IMR-90 (cell line): ENCODE data around the gene CCDC148. TPM values are rescaled to one million over a fixed set of nuclear protein-coding genes. Genes with fewer than 3 reads are reported as not detected.

Source experiments
- ATAC-seq: fragments of 200-7000 bp; cut with Tn5 transposase; 2 replicates; pipeline ENCODE4 v1.9.1; 2020; ENCODE audit warnings: low read depth, mild to moderate bottlenecking, moderate library complexity
- BruUV-seq: library from RNA; stranded (reverse); fragments of 400-500 nt; replicated peaks from 2 replicates; lab custom pipeline; 2021; lab: Mats Ljungman, UMichigan
- CTCF ChIA-PET: fragments of 300-600 bp; formaldehyde crosslinking; extraction: SDS; loops from one replicate; lab custom pipeline; 2021; ENCODE audit warnings: antibody characterized with exemption; lab: Yijun Ruan, JAX
- POLR2A ChIA-PET: fragments of 300-600 bp; sonication (Branson Sonifier 250); formaldehyde crosslinking; loops from one replicate; lab custom pipeline; 2022; ENCODE audit warnings: antibody characterized with exemption; ENCODE audit not compliant: unreplicated experiment; lab: Charles Lee
- DNase-seq: peaks from one replicate; pipeline ENCODE4 v3.0.0; 2013
- H2AFZ ChIP-seq: replicated peaks from 2 replicates; pipeline ENCODE3; 2013; ENCODE audit warnings: low read length, mild to moderate bottlenecking; ENCODE audit not compliant: poor library complexity
- H2AK5ac ChIP-seq: 2 replicates; pipeline ENCODE4 v1.6.1; 2013; ENCODE audit warnings: low read depth, low read length, inconsistent platforms
- H2AK9ac ChIP-seq: replicated peaks from 2 replicates; pipeline ENCODE3; 2013; ENCODE audit warnings: mild to moderate bottlenecking, low read depth, low read length, moderate library complexity; ENCODE audit not compliant: poor library complexity
- H2BK120ac ChIP-seq: 2 replicates; pipeline ENCODE4 v1.6.1; 2013; ENCODE audit warnings: low read depth, low read length, inconsistent platforms
- H2BK15ac ChIP-seq: 3 replicates; pipeline ENCODE4 v1.6.1; 2013; ENCODE audit warnings: low read depth, low read length, inconsistent platforms
- H2BK20ac ChIP-seq: 2 replicates; pipeline ENCODE4 v1.6.1; 2013; ENCODE audit warnings: low read depth, mild to moderate bottlenecking, inconsistent platforms, low read length, moderate library complexity
- H2BK5ac ChIP-seq: 2 replicates; pipeline ENCODE4 v1.6.1; 2013; ENCODE audit warnings: mild to moderate bottlenecking, low read depth, low read length, inconsistent platforms; ENCODE audit not compliant: poor library complexity, severe bottlenecking
- H3K14ac ChIP-seq: replicated peaks from 2 replicates; pipeline ENCODE4 v1.6.1; 2013; ENCODE audit warnings: low read depth, low read length, inconsistent platforms
- H3K18ac ChIP-seq: 2 replicates; pipeline ENCODE4 v1.6.1; 2013; ENCODE audit warnings: low read depth, low read length, control low read depth
- H3K23ac ChIP-seq: 2 replicates; pipeline ENCODE4 v1.6.1; 2013; ENCODE audit warnings: low read depth, low read length, inconsistent platforms
- H3K27ac ChIP-seq: 2 replicates; pipeline ENCODE4 v1.5.1; 2013; ENCODE audit warnings: mild to moderate bottlenecking, control low read depth, low read length; ENCODE audit not compliant: insufficient read depth
- H3K27me3 ChIP-seq: 2 replicates; pipeline ENCODE4 v1.6.1; 2013; ENCODE audit warnings: low read length; ENCODE audit not compliant: control insufficient read depth, insufficient read depth
- H3K36me3 ChIP-seq: 2 replicates; pipeline ENCODE4 v1.6.1; 2013; ENCODE audit warnings: low read length, mixed read lengths; ENCODE audit not compliant: control insufficient read depth, insufficient read depth
- H3K4ac ChIP-seq: 2 replicates; pipeline ENCODE4 v1.6.1; 2013; ENCODE audit warnings: low read depth, low read length, inconsistent platforms
- H3K4me1 ChIP-seq: 2 replicates; pipeline ENCODE4 v1.6.1; 2013; ENCODE audit warnings: low read length, mixed read lengths; ENCODE audit not compliant: control insufficient read depth, insufficient read depth
- H3K4me2 ChIP-seq: 2 replicates; pipeline ENCODE4 v1.6.1; 2013; ENCODE audit warnings: low read depth, mild to moderate bottlenecking, control low read depth, low read length, moderate library complexity
- H3K4me3 ChIP-seq: 2 replicates; pipeline ENCODE4 v1.5.1; 2013; ENCODE audit warnings: low read depth, mild to moderate bottlenecking, control low read depth, low read length, moderate library complexity; ENCODE audit not compliant: insufficient read depth
- H3K56ac ChIP-seq: 2 replicates; pipeline ENCODE4 v1.6.1; 2013; ENCODE audit warnings: low read length, inconsistent platforms; ENCODE audit not compliant: insufficient read depth; ENCODE audit errors: extremely low read depth
- H3K79me1 ChIP-seq, 2 experiments: 2 replicates each; pipeline ENCODE4 v1.6.1; 2013; ENCODE audit warnings: low read length in 2 of 2, inconsistent platforms in 1 of 2, low read depth in 1 of 2
- H3K9ac ChIP-seq: 2 replicates; pipeline ENCODE4 v1.6.1; 2013; ENCODE audit warnings: low read depth, low read length, control low read depth
- H3K9me1 ChIP-seq: 2 replicates; pipeline ENCODE4 v1.6.1; 2013; ENCODE audit warnings: low read length, inconsistent platforms; ENCODE audit not compliant: insufficient read depth
- H3K9me3 ChIP-seq: 2 replicates; pipeline ENCODE4 v1.6.1; 2013; ENCODE audit warnings: low read length; ENCODE audit not compliant: control insufficient read depth, insufficient read depth
- H4K20me1 ChIP-seq: 2 replicates; pipeline ENCODE4 v1.6.1; 2013; ENCODE audit warnings: low read length, inconsistent platforms; ENCODE audit not compliant: insufficient read depth
- H4K5ac ChIP-seq: 2 replicates; pipeline ENCODE4 v1.6.1; 2013; ENCODE audit warnings: mild to moderate bottlenecking, low read depth, low read length, control low read depth
- H4K8ac ChIP-seq, 2 experiments: 2 replicates each; pipeline ENCODE4 v1.6.1; 2013; ENCODE audit warnings: low read depth in 2 of 2, low read length in 2 of 2, control low read depth in 1 of 2, inconsistent platforms in 1 of 2
- H4K91ac ChIP-seq: 2 replicates; pipeline ENCODE4 v1.6.1; 2013; ENCODE audit warnings: low read depth, low read length, inconsistent platforms; ENCODE audit not compliant: insufficient read depth
- CHD1 ChIP-seq: IDR thresholded peaks from 2 replicates; pipeline ENCODE4 v1.6.1; 2012; ENCODE audit warnings: low read depth, low read length, improper control_type of control experiment
- CTCF ChIP-seq: conservative IDR thresholded peaks from 2 replicates; pipeline ENCODE4 v1.5.1; 2012; ENCODE audit warnings: mild to moderate bottlenecking, low read depth, low read length, improper control_type of control experiment
- RCOR1 ChIP-seq: IDR thresholded peaks from 2 replicates; pipeline ENCODE4 v1.6.1; 2012; ENCODE audit warnings: mild to moderate bottlenecking, low read length, improper control_type of control experiment; ENCODE audit not compliant: insufficient replicate concordance
- SMC3 ChIP-seq: fragments of 150-350 bp; IDR thresholded peaks from 2 replicates; pipeline ENCODE4 v1.6.1; 2016; ENCODE audit warnings: low read depth, mild to moderate bottlenecking, antibody characterized with exemption, low read length, moderate library complexity
- WGBS, 2 experiments: methylation state at CpG; one replicate each; pipeline versions ENCODE4 v1.1.5 to v1.1.7; 2013; ENCODE audit warnings: missing lambda C conversion rate in 2 of 2; ENCODE audit not compliant: insufficient read length in 1 of 2; ENCODE audit errors: extremely low coverage in 2 of 2; 5-methylcytosine and 5-hydroxymethylcytosine counted together
- dilution Hi-C: fragments of 300-500 bp; cut with HindIII; formaldehyde crosslinking; loops from one replicate; pipeline ENCODE4 v1.14.3; 2018; ENCODE audit warnings: low sequenced_read_pairs; ENCODE audit not compliant: unreplicated experiment
- in situ Hi-C: fragments of 300-500 bp; cut with MboI; formaldehyde crosslinking; loops from 3 replicates; pipeline ENCODE4 v1.14.3; 2019; ENCODE audit warnings: low sequenced_read_pairs, inconsistent platforms, mixed read lengths
- intact Hi-C: fragments of 100-400 bp; cut with micrococcal nuclease; formaldehyde crosslinking; loops from 2 replicates; pipeline ENCODE4 v1.10.0; 2022
- polyA plus RNA-seq, 3 experiments: library from polyadenylated mRNA; depleted of rRNA; stranded (reverse); fragments of >200 nt; gene quantifications; 2 replicates each; pipeline ENCODE4 v1.2.3, GENCODE V29; 2012; ENCODE audit warnings: low replicate concordance in 1 of 3
- total RNA-seq: library from RNA; depleted of rRNA; stranded (reverse); fragments of >200 nt; gene quantifications from 2 replicates; pipeline ENCODE4 v1.2.3, GENCODE V29; 2012

CCDC148 gene
- total and polyA plus RNA-seq, 2 of the 4 experiments (the other 2 are of a cell fraction), result 0.18 to 0.31 TPM

GRCh38 chr2:158504088-158504487 lies 47.5 kb upstream of the CCDC148 start:
- no CpG with 5 or more reads among the region's 3 CpGs for WGBS, 2 experiments
- BruUV-seq, result no TSS peak
- Histone ChIP-seq H2BK5ac (no peak overlapping the region), H4K91ac (no peak overlapping the region), H2BK15ac (no peak overlapping the region), H3K36me3 (no peaks in the 10 kb centered on the region), H3K4me1 (peaks cover 21% of the 10 kb centered on the region), H3K27ac (no peak overlapping the region), H3K9me1 (peaks cover 11% of the 10 kb centered on the region; the same call in 1 of the 2 replicates), H4K5ac (no peak overlapping the region), H3K9me3 (no peaks in the 10 kb centered on the region), H3K4me3 (no peak overlapping the region), H3K56ac (no peak overlapping the region), H3K27me3 (no peaks in the 10 kb centered on the region), H3K4ac (no peak overlapping the region), H3K18ac (no peak overlapping the region), H4K8ac (no peak overlapping the region), H2BK20ac (no peak overlapping the region), H2AFZ (no peak overlapping the region), H2AK5ac (no peak overlapping the region), H2BK120ac (no peak overlapping the region), H3K23ac (no peak overlapping the region), H3K9ac (no peak overlapping the region), H2AK9ac (no peak overlapping the region), H3K4me2 (no peak overlapping the region), H4K20me1 (0 out of 2 replicates have a peak, but pooled peaks cover 4% of the 10 kb centered on the region), H3K14ac (no peak overlapping the region), H3K79me1 (peaks cover 27 to 50% of the 10 kb centered on the region in 2 experiments)
- no peak for ATAC-seq
- no peak for TF ChIP-seq SMC3
- TF ChIP-seq CTCF, result no peak
- TF ChIP-seq RCOR1, result no peak
- TF ChIP-seq CHD1, result no peak
- intact Hi-C loops (no loop called here), in situ Hi-C loops (no loop called here), dilution Hi-C loops (no loop called here)
- CTCF ChIA-PET, result interaction anchor here (0.7 kb wide), 1 partner anchor 14 kb away, joined by 4 read pairs; no protein-coding TSS in a partner anchor
- no peak for DNase-seq
- POLR2A ChIA-PET, result no interaction called here
